Activated CD4-positive, alpha-beta T cell treated with anti-CD3 and anti-CD28 coated beads, Interleukin-2, amount 10 ng/mL, durations not matched to agents 7 days and 5 days (primary cell): ENCODE measurements around the gene MECR. TPM values are rescaled to one million over a fixed set of nuclear protein-coding genes. Genes with fewer than 3 reads are reported as not detected.

Experiments used
- CTCF ChIA-PET: fragments of 350-600 bp; sonication (Branson Sonifier 250); formaldehyde crosslinking; loops from one replicate; lab custom pipeline; 2021; ENCODE audit warnings: antibody characterized with exemption; lab: Charles Lee
- POLR2A ChIA-PET: fragments of 350-600 bp; sonication (Branson Sonifier 250); formaldehyde crosslinking; loops from one replicate; lab custom pipeline; 2021; ENCODE audit warnings: antibody characterized with exemption; lab: Charles Lee
- DNase-seq: peaks from one replicate; pipeline ENCODE4 v3.0.0-alpha.2; 2020
- H3K27ac Mint-ChIP-seq: one replicate; pipeline ENCODE4 v1.8.0; 2021; ENCODE audit warnings: mild to moderate bottlenecking, moderate library complexity, mixed read lengths
- H3K27me3 Mint-ChIP-seq: one replicate; pipeline ENCODE4 v1.8.0; 2021; ENCODE audit warnings: mixed read lengths
- H3K36me3 Mint-ChIP-seq: one replicate; pipeline ENCODE4 v1.8.0; 2021; ENCODE audit warnings: low read depth, mixed read lengths
- H3K4me1 Mint-ChIP-seq: one replicate; pipeline ENCODE4 v1.8.0; 2021; ENCODE audit warnings: mixed read lengths
- H3K4me3 Mint-ChIP-seq: one replicate; pipeline ENCODE4 v1.8.0; 2021; ENCODE audit warnings: mild to moderate bottlenecking, moderate library complexity, mixed read lengths
- H3K9me3 Mint-ChIP-seq: one replicate; pipeline ENCODE4 v1.8.0; 2021; ENCODE audit warnings: mixed read lengths
- total RNA-seq, 2 experiments: library from RNA; stranded (reverse); gene quantifications; one replicate each; pipeline ENCODE4 v1.2.3, GENCODE V29; 2021

MECR gene
- total RNA-seq, 2 experiments from 2014 or later = 16.4 to 19.7 TPM

DNA sequence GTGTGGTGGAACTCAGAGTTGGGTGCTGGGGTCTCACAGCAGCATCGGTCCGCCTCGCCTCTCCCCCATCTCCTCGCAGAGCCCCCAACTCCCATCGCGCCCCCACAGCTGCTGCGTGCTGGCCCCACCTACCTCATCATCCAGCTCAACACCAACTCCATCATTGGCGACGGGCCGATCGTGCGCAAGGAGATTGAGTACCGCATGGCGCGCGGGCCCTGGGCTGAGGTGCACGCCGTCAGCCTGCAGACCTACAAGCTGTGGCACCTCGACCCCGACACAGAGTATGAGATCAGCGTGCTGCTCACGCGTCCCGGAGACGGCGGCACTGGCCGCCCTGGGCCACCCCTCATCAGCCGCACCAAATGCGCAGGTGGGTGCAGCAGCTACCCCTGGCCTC is 29.8 kb upstream of the MECR start:
- Mint-ChIP-seq H3K9me3 (no peaks in the 10 kb centered on the region), H3K36me3 (no peaks in the 10 kb centered on the region), H3K27me3 (peaks cover 42% of the 10 kb centered on the region), H3K4me1 (peaks cover 3% of the 10 kb centered on the region), H3K27ac (no peak overlapping the region), H3K4me3 (peak overlapping the region; percentile 68)
- no peak for DNase-seq
- CTCF ChIA-PET = no interaction called here
- POLR2A ChIA-PET = no interaction called here

DNA sequence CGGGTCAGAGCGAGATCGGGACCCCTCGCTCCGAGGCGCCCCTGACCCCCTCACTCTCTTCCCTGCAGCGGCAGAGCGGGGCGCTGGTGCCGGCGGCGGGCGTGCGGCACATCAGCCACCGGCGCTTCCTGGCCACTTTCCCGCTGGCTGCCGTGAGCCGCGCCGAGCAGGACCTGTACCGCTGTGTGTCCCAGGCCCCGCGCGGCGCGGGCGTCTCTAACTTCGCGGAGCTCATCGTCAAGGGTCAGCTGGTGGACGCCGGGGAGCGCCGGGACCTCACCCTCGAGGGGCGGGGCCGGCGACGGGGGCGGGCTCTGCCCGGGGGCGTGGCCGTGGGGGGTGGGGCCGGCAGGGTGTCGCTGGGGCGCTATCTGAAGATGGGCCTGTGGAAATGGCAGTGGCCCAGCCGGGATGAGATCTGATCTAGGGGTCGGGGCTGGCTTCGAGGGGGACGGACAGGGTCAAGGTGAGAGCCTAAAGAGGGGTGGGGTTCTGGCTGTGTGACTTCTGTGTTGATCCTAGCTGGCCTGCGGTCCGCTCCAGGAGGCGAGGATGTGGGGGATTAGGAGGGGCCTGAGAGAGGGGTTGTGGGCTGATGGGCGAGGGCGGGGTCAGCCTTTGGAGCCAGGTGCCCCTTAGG is 29.2 kb upstream of the MECR start:
- H3K27me3 Mint-ChIP-seq = peaks cover 42% of the 10 kb centered on the region
- no peaks in the 10 kb centered on the region for H3K36me3 Mint-ChIP-seq
- POLR2A ChIA-PET = no interaction called here
- CTCF ChIA-PET = interaction anchor here (0.5 kb wide), 1 partner anchor 355 kb away, joined by 5 read pairs; no protein-coding TSS in a partner anchor
- H3K4me1 Mint-ChIP-seq = peaks cover 3% of the 10 kb centered on the region
- H3K9me3 Mint-ChIP-seq = no peaks in the 10 kb centered on the region
- DNase-seq = peak; percentile 28
- no peak overlapping the region for H3K27ac Mint-ChIP-seq
- peak overlapping the region; percentile 68 for H3K4me3 Mint-ChIP-seq

DNA sequence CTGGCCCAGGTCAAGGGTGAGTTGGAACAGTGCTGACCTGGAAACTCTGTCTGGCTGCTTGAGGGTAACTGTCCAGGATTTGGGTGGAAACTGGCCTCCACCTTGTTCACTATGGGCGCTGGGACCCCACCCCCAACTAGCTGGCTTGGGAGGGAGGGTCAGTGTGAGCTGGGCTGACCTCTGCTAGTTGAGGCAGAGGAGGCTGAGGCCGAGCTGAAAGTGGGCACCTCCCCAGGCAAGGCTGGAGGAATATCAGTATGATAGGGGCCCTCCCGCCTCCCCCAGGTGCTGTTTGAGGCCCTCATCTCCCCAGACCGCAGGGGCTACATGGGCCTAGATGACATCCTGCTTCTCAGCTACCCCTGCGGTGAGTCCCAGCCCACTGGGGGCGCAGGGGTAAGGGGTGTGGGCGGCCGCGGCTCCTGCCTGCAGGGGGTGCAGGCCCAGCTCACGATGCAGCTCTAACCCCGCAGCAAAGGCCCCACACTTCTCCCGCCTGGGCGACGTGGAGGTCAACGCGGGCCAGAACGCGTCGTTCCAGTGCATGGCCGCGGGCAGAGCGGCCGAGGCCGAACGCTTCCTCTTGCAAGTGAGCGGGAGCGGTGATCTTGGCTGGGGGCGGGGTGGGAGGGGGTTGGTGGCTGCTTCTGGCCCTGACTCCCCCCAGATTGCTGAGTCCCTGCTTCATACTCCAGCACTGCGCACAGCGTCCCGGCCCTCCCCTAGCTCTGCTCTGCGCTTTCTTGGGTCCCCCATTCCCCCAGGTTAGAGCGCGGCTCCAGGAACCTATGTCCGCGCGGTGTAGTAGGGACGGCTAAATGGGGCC is 28.5 kb upstream of the MECR start:
- Mint-ChIP-seq H3K27me3 (peaks cover 42% of the 10 kb centered on the region), H3K9me3 (no peaks in the 10 kb centered on the region), H3K4me1 (peaks cover 3% of the 10 kb centered on the region), H3K27ac (no peak overlapping the region), H3K4me3 (peak overlapping the region; percentile 44), H3K36me3 (no peaks in the 10 kb centered on the region)
- ChIA-PET CTCF (interaction anchor here (0.5 to 1.0 kb wide), 2 partner anchors 9 to 354 kb away, joined by 3 to 5 read pairs; no protein-coding TSS in a partner anchor), POLR2A (no interaction called here)
- peak; percentile 11 for DNase-seq

DNA sequence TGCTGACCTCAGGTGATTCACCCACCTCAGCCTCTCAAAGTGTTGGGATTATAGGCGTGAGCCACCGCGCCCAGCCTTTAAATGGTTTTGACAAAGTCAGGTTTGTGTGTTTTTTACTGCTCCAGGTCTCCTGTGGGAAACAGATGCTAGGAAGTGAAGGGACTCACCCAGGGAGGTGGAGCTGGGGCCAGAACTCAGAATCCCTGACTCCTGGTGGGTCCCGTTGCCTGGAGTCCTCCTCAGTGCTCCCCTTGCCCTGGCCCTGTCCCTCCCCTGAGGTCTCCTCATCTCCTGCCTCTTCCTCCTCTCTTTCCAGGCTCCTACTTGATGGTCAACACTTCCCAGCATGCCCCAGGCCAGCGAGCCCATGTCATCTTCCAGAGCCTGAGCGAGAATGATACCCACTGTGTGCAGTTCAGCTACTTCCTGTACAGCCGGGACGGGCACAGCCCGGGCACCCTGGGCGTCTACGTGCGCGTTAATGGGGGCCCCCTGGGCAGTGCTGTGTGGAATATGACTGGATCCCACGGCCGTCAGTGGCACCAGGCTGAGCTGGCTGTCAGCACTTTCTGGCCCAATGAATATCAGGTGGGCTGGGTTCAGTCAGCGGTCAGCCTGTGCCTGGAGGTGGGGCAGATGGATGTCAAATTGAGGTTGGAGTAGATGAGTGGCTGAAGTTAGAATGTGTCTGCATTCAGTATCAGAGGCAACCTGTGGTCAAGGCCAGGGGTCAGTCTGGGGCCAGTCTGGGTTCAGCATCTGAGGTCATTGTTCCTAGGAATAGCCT is 27.6 kb upstream of the MECR start:
- Mint-ChIP-seq H3K4me1 (peaks cover 3% of the 10 kb centered on the region), H3K9me3 (no peaks in the 10 kb centered on the region), H3K4me3 (no peak overlapping the region), H3K27me3 (peaks cover 42% of the 10 kb centered on the region), H3K27ac (no peak overlapping the region), H3K36me3 (no peaks in the 10 kb centered on the region)
- no peak for DNase-seq
- ChIA-PET POLR2A (no interaction called here), CTCF (interaction anchor here (0.8 to 1.0 kb wide), 2 partner anchors 8 to 44 kb away, joined by 3 read pairs; no protein-coding TSS in a partner anchor)

DNA sequence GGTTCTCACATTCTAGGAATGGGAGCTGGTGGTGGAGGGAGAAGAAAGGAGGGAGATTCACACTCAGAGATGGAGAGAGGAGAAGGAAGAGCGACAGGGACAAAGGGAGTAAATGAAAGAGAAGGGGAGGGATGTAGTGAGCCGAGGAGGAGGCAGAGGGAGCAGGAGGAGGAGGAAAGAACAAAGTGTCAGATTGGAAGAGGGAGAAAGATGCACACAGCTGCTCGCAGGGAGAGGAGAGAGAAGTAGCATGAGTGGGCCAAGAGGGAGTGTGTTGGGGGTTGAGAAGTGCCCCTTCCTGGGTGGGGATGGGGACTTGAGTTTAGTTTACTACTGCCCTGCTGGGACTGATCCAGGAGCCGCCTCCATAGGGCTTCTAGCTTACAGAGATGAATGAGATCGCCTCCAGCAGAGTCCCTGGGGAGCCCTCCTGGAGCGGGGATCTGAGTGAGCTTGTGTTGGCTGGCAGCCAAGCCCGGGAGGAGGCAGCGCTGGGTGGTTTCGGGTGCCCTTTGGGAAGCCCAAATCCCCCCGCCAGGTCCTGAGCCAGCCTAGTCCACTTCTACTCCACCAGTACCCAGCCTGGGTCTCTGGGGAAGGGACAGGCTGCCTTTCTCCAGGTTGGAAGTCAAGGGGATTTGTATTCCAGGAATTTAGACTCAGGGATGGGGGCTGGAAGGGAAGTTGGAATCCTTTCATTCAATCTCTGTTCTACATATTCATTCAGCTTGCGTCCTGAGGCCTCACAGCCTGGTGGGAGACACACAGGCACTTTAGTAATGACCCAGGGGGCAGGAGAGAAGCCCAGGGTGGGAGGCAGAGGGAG is 26.5 kb upstream of the MECR start:
- Mint-ChIP-seq H3K36me3 (no peaks in the 10 kb centered on the region), H3K4me3 (no peak overlapping the region), H3K4me1 (peaks cover 3% of the 10 kb centered on the region), H3K27me3 (peaks cover 36% of the 10 kb centered on the region), H3K9me3 (no peaks in the 10 kb centered on the region), H3K27ac (no peak overlapping the region)
- no peak for DNase-seq
- ChIA-PET CTCF (no interaction called here), POLR2A (no interaction called here)

DNA sequence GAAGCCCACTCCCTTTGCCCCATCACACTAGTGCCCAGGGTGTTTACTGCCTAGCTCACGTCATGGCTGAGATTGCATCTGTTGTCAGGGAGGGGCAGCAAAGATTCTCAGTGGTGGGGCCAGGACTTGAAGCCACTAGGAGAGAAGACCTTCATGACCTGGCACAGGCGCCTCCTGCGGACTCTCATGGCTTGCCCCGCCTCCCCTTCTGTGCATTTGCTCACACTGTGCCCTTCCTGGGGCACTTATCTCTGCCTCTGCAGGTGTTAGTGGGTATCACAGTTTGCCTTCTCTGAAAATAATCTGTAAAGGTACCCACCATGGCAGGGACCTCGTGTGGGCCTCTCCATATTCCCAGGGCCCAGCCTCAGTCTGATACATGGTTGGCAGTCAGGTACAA is 25.7 kb upstream of the MECR start:
- ChIA-PET CTCF (no interaction called here), POLR2A (no interaction called here)
- peaks cover 3% of the 10 kb centered on the region for H3K4me1 Mint-ChIP-seq
- DNase-seq = no peak
- no peaks in the 10 kb centered on the region for H3K36me3 Mint-ChIP-seq
- no peak overlapping the region for H3K27ac Mint-ChIP-seq
- H3K9me3 Mint-ChIP-seq = no peaks in the 10 kb centered on the region
- peaks cover 28% of the 10 kb centered on the region for H3K27me3 Mint-ChIP-seq
- H3K4me3 Mint-ChIP-seq = no peak overlapping the region

- Mint-ChIP-seq H3K27me3 (peaks cover 16% of the 10 kb centered on the region), H3K4me3 (no peak overlapping the region), H3K27ac (no peak overlapping the region), H3K9me3 (no peaks in the 10 kb centered on the region), H3K4me1 (peaks cover 2% of the 10 kb centered on the region), H3K36me3 (no peaks in the 10 kb centered on the region)
- POLR2A ChIA-PET = no interaction called here
- CTCF ChIA-PET = no interaction called here
- DNase-seq = no peak
These were observed 24.5 kb upstream of the MECR start for GRCh38 chr1:29255134-29255666.

- no peaks in the 10 kb centered on the region for H3K4me1 Mint-ChIP-seq
- POLR2A ChIA-PET = no interaction called here
- CTCF ChIA-PET = no interaction called here
- no peak overlapping the region for H3K4me3 Mint-ChIP-seq
- H3K36me3 Mint-ChIP-seq = no peaks in the 10 kb centered on the region
- H3K27me3 Mint-ChIP-seq = peaks cover 14% of the 10 kb centered on the region
- no peaks in the 10 kb centered on the region for H3K9me3 Mint-ChIP-seq
- no peak for DNase-seq
- H3K27ac Mint-ChIP-seq = no peak overlapping the region
These were observed 23.6 kb upstream of the MECR start for GRCh38 chr1:29254346-29254745.

- H3K27me3 Mint-ChIP-seq = peaks cover 6% of the 10 kb centered on the region
- H3K4me1 Mint-ChIP-seq = peaks cover 2% of the 10 kb centered on the region
- no peaks in the 10 kb centered on the region for H3K36me3 Mint-ChIP-seq
- CTCF ChIA-PET = no interaction called here
- H3K4me3 Mint-ChIP-seq = no peak overlapping the region
- no peak overlapping the region for H3K27ac Mint-ChIP-seq
- no peak for DNase-seq
- POLR2A ChIA-PET = no interaction called here
- H3K9me3 Mint-ChIP-seq = no peaks in the 10 kb centered on the region
These were observed 22.4 kb upstream of the MECR start for GRCh38 chr1:29253180-29253579.

DNA sequence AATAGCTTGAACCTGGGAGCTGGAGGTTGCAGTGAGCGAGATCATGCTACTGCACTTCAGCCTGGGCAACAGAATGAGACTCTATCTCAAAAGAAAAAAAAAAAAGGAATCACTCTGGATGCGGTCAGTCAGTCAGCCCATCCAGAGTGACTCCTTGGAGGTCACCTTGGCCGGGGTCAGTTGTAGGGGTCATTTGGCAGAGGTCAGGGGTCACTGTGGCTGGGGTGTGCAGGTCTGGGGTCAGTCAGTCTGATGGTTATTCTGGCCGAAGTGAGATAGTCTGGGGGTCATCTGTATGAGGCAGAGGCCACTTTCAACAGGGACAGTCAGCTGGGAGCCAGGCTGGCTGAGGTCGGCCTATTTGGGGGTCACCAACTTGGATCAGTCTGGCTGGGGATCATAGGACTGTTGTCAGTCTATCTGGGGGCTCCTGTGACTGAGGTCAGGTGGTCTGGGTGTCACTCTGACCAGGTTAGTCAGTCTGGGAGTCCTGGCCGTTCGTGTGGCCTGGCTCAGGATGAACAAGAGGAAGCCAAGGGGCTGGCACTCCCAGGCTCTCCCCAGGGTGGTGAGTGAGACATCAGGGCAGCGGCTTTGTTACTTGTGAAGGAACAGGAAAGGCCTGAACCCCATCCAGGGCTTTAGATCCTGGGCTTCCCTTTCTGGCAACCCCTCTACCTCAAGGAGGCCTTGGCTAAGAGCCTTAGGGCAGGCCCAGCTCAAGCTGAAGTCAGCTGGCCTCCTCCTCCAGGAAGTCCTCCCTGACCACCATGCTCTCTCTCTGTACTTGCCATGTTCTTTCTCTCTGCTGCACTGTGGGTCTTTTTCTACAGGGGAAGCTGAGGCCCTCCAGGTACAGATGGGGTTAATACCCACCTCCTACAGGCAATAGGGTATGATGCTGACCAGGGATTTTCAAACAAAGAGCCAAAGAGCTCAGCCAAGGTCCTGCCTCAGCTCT is 20.7 kb upstream of the MECR start:
- Mint-ChIP-seq H3K9me3 (no peaks in the 10 kb centered on the region), H3K36me3 (no peaks in the 10 kb centered on the region), H3K4me3 (no peak overlapping the region), H3K27ac (no peak overlapping the region), H3K27me3 (no peaks in the 10 kb centered on the region), H3K4me1 (peaks cover 2% of the 10 kb centered on the region)
- DNase-seq = no peak
- ChIA-PET POLR2A (no interaction called here), CTCF (interaction anchor here (1.2 kb wide), 1 partner anchor 7 kb away, joined by 3 read pairs; no protein-coding TSS in a partner anchor)

GRCh38 chr1:29249951-29250581 is 19.3 kb upstream of the MECR start:
- Mint-ChIP-seq H3K27ac (no peak overlapping the region), H3K9me3 (no peaks in the 10 kb centered on the region), H3K4me1 (peaks cover 2% of the 10 kb centered on the region), H3K36me3 (no peaks in the 10 kb centered on the region), H3K27me3 (no peaks in the 10 kb centered on the region), H3K4me3 (no peak overlapping the region)
- CTCF ChIA-PET = interaction anchor here (1.1 to 1.2 kb wide), 2 partner anchors 9 to 14 kb away, joined by 3 to 4 read pairs; no protein-coding TSS in a partner anchor
- DNase-seq = no peak
- POLR2A ChIA-PET = no interaction called here
